WTC11 (cell line): ENCODE data around the gene BBLN. TPM values are rescaled to one million over a fixed set of nuclear protein-coding genes. Genes with fewer than 3 reads are reported as not detected.

ENCODE experiments used
- ATAC-seq: fragments of 200-7000 bp; cut with Tn5 transposase; 2 replicates; pipeline ENCODE4 v1.10.0; 2021; ENCODE audit warnings: mild to moderate bottlenecking, moderate library complexity
- CTCF ChIA-PET: fragments of 300-600 bp; sonication (Branson Sonifier 250); formaldehyde crosslinking; loops from one replicate; lab custom pipeline; 2021; ENCODE audit warnings: antibody characterized with exemption; lab: Charles Lee
- POLR2A ChIA-PET: fragments of 350-600 bp; sonication (Branson Sonifier 250); formaldehyde crosslinking; loops from one replicate; lab custom pipeline; 2021; ENCODE audit warnings: antibody characterized with exemption; lab: Charles Lee
- DNase-seq: peaks from one replicate; pipeline ENCODE4 v3.0.0; 2021; ENCODE audit warnings: low spot score
- H3K27ac Mint-ChIP-seq: 2 replicates; pipeline ENCODE4 v1.8.0; 2021; ENCODE audit warnings: mixed read lengths
- H3K27me3 Mint-ChIP-seq: 2 replicates; pipeline ENCODE4 v1.8.0; 2021; ENCODE audit warnings: low read depth, mild to moderate bottlenecking, moderate library complexity, mixed read lengths
- H3K36me3 Mint-ChIP-seq: 2 replicates; pipeline ENCODE4 v1.8.0; 2021; ENCODE audit warnings: mixed read lengths
- H3K4me1 Mint-ChIP-seq: 2 replicates; pipeline ENCODE4 v1.8.0; 2022; ENCODE audit warnings: mixed read lengths
- H3K4me3 Mint-ChIP-seq: 2 replicates; pipeline ENCODE4 v1.8.0; 2021; ENCODE audit warnings: mild to moderate bottlenecking, moderate library complexity, mixed read lengths
- H3K9me3 Mint-ChIP-seq: 2 replicates; pipeline ENCODE4 v1.8.0; 2021; ENCODE audit warnings: mixed read lengths
- ARID4B ChIP-seq: sonication (generic); formaldehyde crosslinking; IDR thresholded peaks from 2 replicates; pipeline ENCODE4 v1.8.0; 2023; ENCODE audit warnings: missing genetic modification reagents, mild to moderate bottlenecking, borderline replicate concordance
- ATF1 ChIP-seq: sonication (generic); formaldehyde crosslinking; IDR thresholded peaks from 2 replicates; pipeline ENCODE4 v1.8.1; 2023; ENCODE audit warnings: mild to moderate bottlenecking, moderate library complexity, missing genetic modification reagents
- ATF2 ChIP-seq: sonication (generic); formaldehyde crosslinking; IDR thresholded peaks from 2 replicates; pipeline ENCODE4 v1.8.1; 2022; ENCODE audit warnings: low read depth, missing genetic modification reagents, borderline replicate concordance
- CTCF ChIP-seq: fragments of 200-600 bp; IDR thresholded peaks from 2 replicates; pipeline ENCODE4 v1.8.0; 2022; ENCODE audit warnings: antibody characterized with exemption
- HMGA2 ChIP-seq: fragments of 250-450 bp; sonication (Bioruptor Pico); IDR thresholded peaks from 2 replicates; pipeline ENCODE4 v1.4.0; 2021; ENCODE audit warnings: mild to moderate bottlenecking, moderate library complexity
- MXD4 ChIP-seq: fragments of 250-450 bp; sonication (Bioruptor Pico); IDR thresholded peaks from 2 replicates; pipeline ENCODE4 v1.8.0; 2021; ENCODE audit warnings: mild to moderate bottlenecking, moderate library complexity, borderline replicate concordance
- NFE2L1 ChIP-seq: sonication (generic); formaldehyde crosslinking; IDR thresholded peaks from 2 replicates; pipeline ENCODE4 v1.8.1; 2023; ENCODE audit warnings: missing genetic modification reagents
- PRDM15 ChIP-seq: sonication (generic); formaldehyde crosslinking; IDR thresholded peaks from 2 replicates; pipeline ENCODE4 v1.8.0; 2022; ENCODE audit warnings: missing genetic modification reagents
- PRRX2 ChIP-seq: fragments of 250-450 bp; sonication (Bioruptor Pico); IDR thresholded peaks from 2 replicates; pipeline ENCODE4 v1.8.0; 2021; ENCODE audit warnings: mild to moderate bottlenecking
- SMAD3 ChIP-seq: sonication (generic); formaldehyde crosslinking; IDR thresholded peaks from 2 replicates; pipeline ENCODE4 v1.8.0; 2022; ENCODE audit warnings: missing genetic modification reagents, mild to moderate bottlenecking, borderline replicate concordance
- SOX15 ChIP-seq: fragments of 250-450 bp; sonication (Bioruptor Pico); IDR thresholded peaks from 2 replicates; pipeline ENCODE4 v1.9.0; 2021; ENCODE audit warnings: mild to moderate bottlenecking
- TEAD4 ChIP-seq: sonication (generic); formaldehyde crosslinking; IDR thresholded peaks from 2 replicates; pipeline ENCODE4 v1.8.0; 2022; ENCODE audit warnings: mild to moderate bottlenecking, missing genetic modification reagents
- TP53 ChIP-seq: sonication (generic); formaldehyde crosslinking; IDR thresholded peaks from 2 replicates; pipeline ENCODE4 v1.8.1; 2023; ENCODE audit warnings: mild to moderate bottlenecking, missing genetic modification reagents
- ZBTB43 ChIP-seq: sonication (generic); formaldehyde crosslinking; IDR thresholded peaks from 2 replicates; pipeline ENCODE4 v1.8.1; 2023; ENCODE audit warnings: mild to moderate bottlenecking, missing genetic modification reagents
- ZMAT4 ChIP-seq: fragments of 250-450 bp; sonication (Bioruptor Pico); IDR thresholded peaks from 2 replicates; pipeline ENCODE4 v1.9.0; 2021; ENCODE audit warnings: mild to moderate bottlenecking
- ZNF396 ChIP-seq: fragments of 250-450 bp; sonication (Bioruptor Pico); IDR thresholded peaks from 2 replicates; pipeline ENCODE4 v1.8.0; 2021; ENCODE audit warnings: mild to moderate bottlenecking, moderate library complexity, borderline replicate concordance
- ZNF512 ChIP-seq: sonication (generic); formaldehyde crosslinking; IDR thresholded peaks from 2 replicates; pipeline ENCODE4 v1.8.1; 2022; ENCODE audit warnings: missing genetic modification reagents, borderline replicate concordance
- total RNA-seq: library from RNA; stranded (reverse); gene quantifications from 3 replicates; pipeline ENCODE4 v1.2.3, GENCODE V29; 2021

BBLN gene
- total RNA-seq, 1 experiment from 2014 or later = 77.1 TPM

GRCh38 chr9:128161215-128161902 is 1.3 kb downstream of the BBLN start (continued):
- no peak for TF ChIP-seq ZNF512 (CRISPR knock-in tag)

- Mint-ChIP-seq H3K27ac (no peak overlapping the region), H3K36me3 (peaks cover 21% of the 10 kb centered on the region), H3K9me3 (no peaks in the 10 kb centered on the region), H3K4me1 (peaks cover 5% of the 10 kb centered on the region), H3K4me3 (no peak overlapping the region), H3K27me3 (no peaks in the 10 kb centered on the region)
- DNase-seq = no peak
- no peak for TF ChIP-seq ZMAT4 (CRISPR knock-in tag)
- no peak for TF ChIP-seq TP53
- TF ChIP-seq MXD4 (CRISPR knock-in tag) = no peak
- no peak for TF ChIP-seq ZNF512 (CRISPR knock-in tag)
- no peak for TF ChIP-seq SMAD3 (CRISPR knock-in tag)
- no peak for TF ChIP-seq NFE2L1 (CRISPR knock-in tag)
- no peak for TF ChIP-seq ATF1
- TF ChIP-seq ATF2 = no peak
- no peak for TF ChIP-seq ARID4B (CRISPR knock-in tag)
- no peak for TF ChIP-seq ZBTB43 (CRISPR knock-in tag)
- TF ChIP-seq CTCF = no peak
- TF ChIP-seq SOX15 (CRISPR knock-in tag) = no peak
- no peak for TF ChIP-seq TEAD4 (CRISPR knock-in tag)
- no peak for TF ChIP-seq ZNF396 (CRISPR knock-in tag)
- no peak for TF ChIP-seq HMGA2 (CRISPR knock-in tag)
- no peak for TF ChIP-seq PRDM15 (CRISPR knock-in tag)
- no peak for TF ChIP-seq PRRX2 (CRISPR knock-in tag)
- ChIA-PET CTCF (interaction anchor here (3.6 kb wide), 1 partner anchor 37 kb away, joined by 30 read pairs; no protein-coding TSS in a partner anchor), POLR2A (no interaction called here)
- ATAC-seq = no peak
These were observed 2.4 kb downstream of the BBLN start for GRCh38 chr9:128162215-128163026.
